ENCODE results near the gene CTSV. TPM values are rescaled to one million over a fixed set of nuclear protein-coding genes. Genes with fewer than 3 reads are reported as not detected.
"Not testable (repeated sequence)": the region's sequence is repeated elsewhere in the genome, so short reads cannot be mapped to it uniquely, and the experiment has no call there.

Gene CTSV
- total and polyA plus RNA-seq, 2 donors, result 129 to 1,344 TPM

- not testable (repeated sequence) for DNase-seq (ENCODE audit: low read depth in 6 of 9, low spot score in 9 of 9); H3K4me3 ChIP-seq (ENCODE audit: low read length in 2 of 2); H3K4me1 ChIP-seq (ENCODE audit: control insufficient read depth in 2 of 2, insufficient read depth in 2 of 2, low read length in 2 of 2); H3K27ac ChIP-seq (ENCODE audit: low read depth in 1 of 2, low read length in 1 of 2); H3K36me3 ChIP-seq (ENCODE audit: control insufficient read depth in 2 of 2, insufficient read depth in 2 of 2, low read length in 1 of 2); H3K9me3 ChIP-seq (ENCODE audit: control insufficient read depth in 2 of 2, insufficient read depth in 1 of 2, low read length in 1 of 2); H3K27me3 ChIP-seq (ENCODE audit: control insufficient read depth in 2 of 2, insufficient read depth in 1 of 2, low read length in 1 of 2)
- WGBS, result 100% methylated on average over 2 of the region's 2 CpGs
Observed at GRCh38 chr9:96984887-96985286, 54.1 kb downstream of the CTSV start.

DNA sequence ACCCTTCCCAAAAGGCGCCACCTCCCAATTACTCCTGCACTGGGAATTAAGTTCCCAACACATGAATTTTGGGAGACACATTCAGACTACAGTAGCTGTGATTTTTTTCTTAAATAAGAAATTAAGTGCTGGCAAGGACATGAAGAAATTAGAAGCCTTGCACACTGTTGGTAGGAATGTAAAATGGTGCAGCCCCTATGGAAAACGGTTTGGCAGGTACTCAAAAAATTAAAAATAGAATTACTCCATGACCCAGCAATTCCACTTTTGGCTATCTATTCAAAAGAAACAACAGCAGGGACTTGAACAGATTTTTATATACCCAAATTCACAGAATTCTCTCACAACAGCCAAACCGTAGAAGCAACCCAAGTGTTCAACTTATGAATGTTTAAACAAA lies 54.8 kb downstream of the CTSV start:
- not testable (repeated sequence) for H3K27me3 ChIP-seq (ENCODE audit: control insufficient read depth in 2 of 2, insufficient read depth in 1 of 2, low read length in 1 of 2); H3K36me3 ChIP-seq (ENCODE audit: control insufficient read depth in 2 of 2, insufficient read depth in 2 of 2, low read length in 1 of 2); H3K27ac ChIP-seq (ENCODE audit: low read depth in 1 of 2, low read length in 1 of 2); DNase-seq (ENCODE audit: low read depth in 6 of 9, low spot score in 9 of 9); H3K4me1 ChIP-seq (ENCODE audit: control insufficient read depth in 2 of 2, insufficient read depth in 2 of 2, low read length in 2 of 2); H3K9me3 ChIP-seq (ENCODE audit: control insufficient read depth in 2 of 2, insufficient read depth in 1 of 2, low read length in 1 of 2); H3K4me3 ChIP-seq (ENCODE audit: low read length in 2 of 2)
- WGBS, result 96% methylated on average over 3 of the region's 3 CpGs

- over 99% methylated on average over 7 of the region's 7 CpGs for WGBS
- H3K27me3 ChIP-seq (ENCODE audit: control insufficient read depth in 2 of 2, insufficient read depth in 1 of 2, low read length in 1 of 2); H3K4me1 ChIP-seq (ENCODE audit: control insufficient read depth in 2 of 2, insufficient read depth in 2 of 2, low read length in 2 of 2); H3K36me3 ChIP-seq (ENCODE audit: control insufficient read depth in 2 of 2, insufficient read depth in 2 of 2, low read length in 1 of 2); H3K4me3 ChIP-seq (ENCODE audit: low read length in 2 of 2); DNase-seq (ENCODE audit: low read depth in 6 of 9, low spot score in 9 of 9); H3K9me3 ChIP-seq (ENCODE audit: control insufficient read depth in 2 of 2, insufficient read depth in 1 of 2, low read length in 1 of 2); H3K27ac ChIP-seq (ENCODE audit: low read depth in 1 of 2, low read length in 1 of 2): not testable (repeated sequence)
Observed at GRCh38 chr9:96983496-96984122, 55.3 kb downstream of the CTSV start.

Other genes starting within 250 kb of the CTSV start
- 5.2 TPM for gene ZNF782, start 184.6 kb downstream of the CTSV start, total RNA-seq
- 2.8 TPM for gene ZNF782, start 184.6 kb downstream of the CTSV start, polyA plus RNA-seq
- gene NUTM2G, start 110.3 kb downstream of the CTSV start, total RNA-seq, result not detected
- gene NUTM2G, start 110.3 kb downstream of the CTSV start, polyA plus RNA-seq, result 0.02 TPM